GM12891 (cell line): ENCODE results near the gene GJD3.
"Not testable (repeated sequence)": the region's sequence is repeated elsewhere in the genome, so short reads cannot be mapped to it uniquely, and the experiment has no call there.

Experiments
- PAX5 ChIP-seq: IDR thresholded peaks from 2 replicates; pipeline ENCODE4 v1.6.1; 2011; ENCODE audit warnings: low read length, moderate library complexity, mild to moderate bottlenecking; ENCODE audit not compliant: insufficient read depth, severe bottlenecking
- POLR2A ChIP-seq: IDR thresholded peaks from 2 replicates; pipeline ENCODE4 v1.6.1; 2011; ENCODE audit warnings: low read depth, low read length, control low read depth
- POLR2AphosphoS5 ChIP-seq: IDR thresholded peaks from 2 replicates; pipeline ENCODE4 v1.6.1; 2011; ENCODE audit warnings: low read depth, low read length, control low read depth
- SPI1 ChIP-seq: IDR thresholded peaks from 2 replicates; pipeline ENCODE4 v1.6.1; 2011; ENCODE audit warnings: low read depth, low read length, control low read depth
- TAF1 ChIP-seq: IDR thresholded peaks from 2 replicates; pipeline ENCODE4 v1.6.1; 2011; ENCODE audit warnings: low read depth, low read length, control low read depth

DNA sequence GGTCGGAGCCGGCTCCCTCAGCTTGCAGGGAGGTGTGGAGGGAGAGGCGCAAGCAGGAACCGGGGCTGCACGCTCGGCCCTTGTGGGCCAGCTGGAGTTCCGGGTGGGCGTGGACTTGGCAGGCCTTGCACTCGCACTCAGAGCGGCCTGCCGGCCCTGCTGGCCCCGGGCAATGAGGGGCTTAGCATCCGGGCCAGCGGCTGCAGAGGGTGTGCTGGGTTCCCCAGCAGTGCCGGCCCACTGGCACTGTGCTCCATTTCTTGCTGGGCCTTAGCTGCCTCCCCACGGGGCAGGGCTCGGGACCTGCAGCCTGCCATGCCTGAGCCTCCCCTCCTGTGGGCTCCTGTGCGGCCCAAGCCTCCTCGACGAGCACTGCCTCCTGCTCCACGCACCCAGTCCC, 11.2 kb upstream of the GJD3 start:
- not testable (repeated sequence) for TF ChIP-seq TAF1, POLR2AphosphoS5, POLR2A, PAX5, SPI1
